HepG2 (cell line): ENCODE results near the gene TXNDC2. TPM values are rescaled to one million over a fixed set of nuclear protein-coding genes. Genes with fewer than 3 reads are reported as not detected.

Experiments
- ARNT2 ChIP-seq: sonication (generic); formaldehyde crosslinking; IDR thresholded peaks from 2 replicates; pipeline ENCODE4 v1.8.0; 2022; ENCODE audit warnings: mild to moderate bottlenecking, low read depth, missing genetic modification reagents, moderate library complexity
- ATF7 ChIP-seq, 2 experiments: fragments of 450-650 bp in 1 of 2; sonication (generic) in 1 of 2; formaldehyde crosslinking in 1 of 2; IDR thresholded peaks; 2 replicates each; pipeline versions ENCODE4 v1.4.0 to v1.6.1; 2016 to 2020; ENCODE audit warnings: antibody characterized with exemption in 1 of 2, mild to moderate bottlenecking in 1 of 2, missing genetic modification reagents in 1 of 2
- BCL6 ChIP-seq: IDR thresholded peaks from 2 replicates; pipeline ENCODE4 v1.6.1; 2016; ENCODE audit warnings: missing genetic modification reagents, missing compliant biosample characterization
- CHD2 ChIP-seq: IDR thresholded peaks from 2 replicates; pipeline ENCODE4 v1.6.1; 2011; ENCODE audit warnings: low read depth, low read length, improper control_type of control experiment
- ERF ChIP-seq: IDR thresholded peaks from 2 replicates; pipeline ENCODE4 v1.6.1; 2018; ENCODE audit warnings: missing biosample characterization, missing genetic modification reagents
- HES4 ChIP-seq: sonication (generic); formaldehyde crosslinking; IDR thresholded peaks from 2 replicates; pipeline ENCODE4 v1.9.0; 2021; ENCODE audit warnings: mild to moderate bottlenecking, missing genetic modification reagents, borderline replicate concordance
- IRX3 ChIP-seq: sonication (generic); formaldehyde crosslinking; IDR thresholded peaks from 2 replicates; pipeline ENCODE4 v1.8.1; 2023; ENCODE audit warnings: mild to moderate bottlenecking, low read depth, missing genetic modification reagents, borderline replicate concordance
- NR2F6 ChIP-seq, 2 experiments: IDR thresholded peaks; 2 replicates each; pipeline ENCODE4 v1.6.1; 2016; ENCODE audit warnings: antibody characterized with exemption in 1 of 2, mild to moderate bottlenecking in 1 of 2
- RARA ChIP-seq: IDR thresholded peaks from 2 replicates; pipeline ENCODE4 v1.6.1; 2016; ENCODE audit warnings: missing genetic modification reagents, missing compliant biosample characterization
- SOX6 ChIP-seq, 2 experiments: fragments of 450-650 bp in 1 of 2; sonication (generic) in 1 of 2; formaldehyde crosslinking in 1 of 2; IDR thresholded peaks; 2 replicates each; pipeline versions ENCODE4 v1.4.0 to v1.6.1; 2017 to 2020; ENCODE audit warnings: antibody characterized with exemption in 1 of 2, mild to moderate bottlenecking in 1 of 2, missing genetic modification reagents in 1 of 2
- ZFP36L1 ChIP-seq: sonication (generic); formaldehyde crosslinking; IDR thresholded peaks from 2 replicates; pipeline ENCODE4 v1.8.0; 2022; ENCODE audit warnings: mild to moderate bottlenecking, missing genetic modification reagents, moderate library complexity
- polyA plus RNA-seq, 8 experiments: library from polyadenylated mRNA; depleted of rRNA in 3 of 8; stranded (reverse) in 7 of 8; unstranded in 1 of 8; fragments of >200 nt; fragmentation: Illumina TruSeq in 4 of 8; extraction: Trizol in 4 of 8; gene quantifications; 2 replicates each; pipeline versions ENCODE4 v1.2.1 to v1.2.3, GENCODE V29; 2011 to 2016; ENCODE audit warnings: low read depth in 4 of 8, missing spikeins in 1 of 8, mixed read lengths in 1 of 8; ENCODE audit not compliant: insufficient read depth in 1 of 8
- total RNA-seq, 5 experiments: library from RNA; depleted of rRNA; stranded (reverse); fragments of >200 nt; fragmentation: Illumina TruSeq; extraction: Trizol; gene quantifications; 2 replicates each; pipeline ENCODE4 v1.2.3, GENCODE V29; 2016; ENCODE audit warnings: low read depth in 1 of 5
- TF ChIP-seq, protein P1 (sequence below): sonication (generic); formaldehyde crosslinking; IDR thresholded peaks from 2 replicates; pipeline ENCODE4 v1.5.1; 2020; ENCODE audit warnings: mild to moderate bottlenecking, missing genetic modification reagents, borderline replicate concordance
- TF ChIP-seq, protein P2 (sequence below): sonication (generic); formaldehyde crosslinking; IDR thresholded peaks from 2 replicates; pipeline ENCODE4 v1.9.0; 2021; ENCODE audit warnings: missing genetic modification reagents, borderline replicate concordance
- TF ChIP-seq, protein P3 (sequence below): sonication (generic); formaldehyde crosslinking; IDR thresholded peaks from 2 replicates; pipeline ENCODE4 v1.4.0; 2020; ENCODE audit warnings: missing genetic modification reagents, borderline replicate concordance
- TF ChIP-seq, protein P4 (sequence below): sonication (generic); formaldehyde crosslinking; IDR thresholded peaks from 2 replicates; pipeline ENCODE4 v1.8.0; 2022; ENCODE audit warnings: mild to moderate bottlenecking, missing genetic modification reagents; ENCODE audit not compliant: insufficient replicate concordance

Gene TXNDC2
- total and polyA plus RNA-seq, 2 of the 13 experiments (the other 11 are each of a cell fraction or from before 2014, with no cell fraction given), result not detected

DNA sequence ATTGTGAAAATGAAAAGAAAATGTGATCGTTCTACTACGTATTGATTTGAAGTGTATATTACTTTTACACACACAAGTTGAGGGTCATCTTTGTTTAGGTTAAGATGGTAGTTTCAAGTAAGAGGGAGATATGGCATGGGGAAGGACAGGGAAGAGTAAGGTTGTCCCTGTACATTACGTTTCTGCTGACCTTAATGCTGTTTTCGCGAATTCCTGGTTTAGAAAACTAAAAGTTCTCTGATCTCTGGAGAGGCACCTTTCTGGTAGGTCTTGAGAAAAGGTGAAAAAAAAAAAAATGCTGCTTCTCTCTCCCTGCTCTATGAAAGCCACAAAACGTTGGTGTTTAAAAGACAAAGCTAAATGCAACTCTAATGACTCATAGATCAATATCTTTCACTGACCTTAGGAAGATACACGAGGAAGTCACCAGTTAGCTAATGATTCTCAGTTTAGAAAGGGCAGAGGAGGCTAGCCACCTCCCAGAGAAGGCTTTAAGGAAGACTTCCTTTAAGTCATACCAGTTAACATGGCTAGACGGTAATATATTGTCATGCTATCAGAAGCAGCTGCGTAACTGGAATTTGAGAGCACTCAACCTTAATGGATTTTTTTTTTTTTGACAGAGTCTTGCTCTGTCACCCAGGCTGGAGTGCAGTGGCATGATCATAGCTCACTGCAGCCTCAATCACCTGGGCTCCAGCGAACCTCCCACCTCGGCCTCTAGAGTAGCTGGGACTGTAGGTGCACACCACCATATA, 13.2 kb downstream of the TXNDC2 start (continued):
- TF ChIP-seq NR2F6 (IDR thresholded peaks at IDR 0.05) (peak; percentile 67), NR2F6 (CRISPR knock-in tag; IDR thresholded peaks at IDR 0.05) (peak; percentile 68; the same call in 1 of the 2 replicates), ATF7 (IDR thresholded peaks at IDR 0.05) (no peak), ATF7 (CRISPR knock-in tag; IDR thresholded peaks at IDR 0.05) (no peak), CHD2 (no peak), RARA (CRISPR knock-in tag) (peak; percentile 65), SOX6 (IDR thresholded peaks at IDR 0.05) (no peak), SOX6 (CRISPR knock-in tag; IDR thresholded peaks at IDR 0.05) (peak; percentile 60; the same call in 1 of the 2 replicates), BCL6 (0 out of 2 replicates have a peak, but pooled peaks have one; percentile 11), IRX3 (CRISPR knock-in tag) (no peak), HES4 (CRISPR knock-in tag) (no peak), ERF (CRISPR knock-in tag) (0 out of 2 replicates have a peak, but pooled peaks have one; percentile 40), ARNT2 (CRISPR knock-in tag) (no peak), ZFP36L1 (no peak)
- TF ChIP-seq, protein P1, sequence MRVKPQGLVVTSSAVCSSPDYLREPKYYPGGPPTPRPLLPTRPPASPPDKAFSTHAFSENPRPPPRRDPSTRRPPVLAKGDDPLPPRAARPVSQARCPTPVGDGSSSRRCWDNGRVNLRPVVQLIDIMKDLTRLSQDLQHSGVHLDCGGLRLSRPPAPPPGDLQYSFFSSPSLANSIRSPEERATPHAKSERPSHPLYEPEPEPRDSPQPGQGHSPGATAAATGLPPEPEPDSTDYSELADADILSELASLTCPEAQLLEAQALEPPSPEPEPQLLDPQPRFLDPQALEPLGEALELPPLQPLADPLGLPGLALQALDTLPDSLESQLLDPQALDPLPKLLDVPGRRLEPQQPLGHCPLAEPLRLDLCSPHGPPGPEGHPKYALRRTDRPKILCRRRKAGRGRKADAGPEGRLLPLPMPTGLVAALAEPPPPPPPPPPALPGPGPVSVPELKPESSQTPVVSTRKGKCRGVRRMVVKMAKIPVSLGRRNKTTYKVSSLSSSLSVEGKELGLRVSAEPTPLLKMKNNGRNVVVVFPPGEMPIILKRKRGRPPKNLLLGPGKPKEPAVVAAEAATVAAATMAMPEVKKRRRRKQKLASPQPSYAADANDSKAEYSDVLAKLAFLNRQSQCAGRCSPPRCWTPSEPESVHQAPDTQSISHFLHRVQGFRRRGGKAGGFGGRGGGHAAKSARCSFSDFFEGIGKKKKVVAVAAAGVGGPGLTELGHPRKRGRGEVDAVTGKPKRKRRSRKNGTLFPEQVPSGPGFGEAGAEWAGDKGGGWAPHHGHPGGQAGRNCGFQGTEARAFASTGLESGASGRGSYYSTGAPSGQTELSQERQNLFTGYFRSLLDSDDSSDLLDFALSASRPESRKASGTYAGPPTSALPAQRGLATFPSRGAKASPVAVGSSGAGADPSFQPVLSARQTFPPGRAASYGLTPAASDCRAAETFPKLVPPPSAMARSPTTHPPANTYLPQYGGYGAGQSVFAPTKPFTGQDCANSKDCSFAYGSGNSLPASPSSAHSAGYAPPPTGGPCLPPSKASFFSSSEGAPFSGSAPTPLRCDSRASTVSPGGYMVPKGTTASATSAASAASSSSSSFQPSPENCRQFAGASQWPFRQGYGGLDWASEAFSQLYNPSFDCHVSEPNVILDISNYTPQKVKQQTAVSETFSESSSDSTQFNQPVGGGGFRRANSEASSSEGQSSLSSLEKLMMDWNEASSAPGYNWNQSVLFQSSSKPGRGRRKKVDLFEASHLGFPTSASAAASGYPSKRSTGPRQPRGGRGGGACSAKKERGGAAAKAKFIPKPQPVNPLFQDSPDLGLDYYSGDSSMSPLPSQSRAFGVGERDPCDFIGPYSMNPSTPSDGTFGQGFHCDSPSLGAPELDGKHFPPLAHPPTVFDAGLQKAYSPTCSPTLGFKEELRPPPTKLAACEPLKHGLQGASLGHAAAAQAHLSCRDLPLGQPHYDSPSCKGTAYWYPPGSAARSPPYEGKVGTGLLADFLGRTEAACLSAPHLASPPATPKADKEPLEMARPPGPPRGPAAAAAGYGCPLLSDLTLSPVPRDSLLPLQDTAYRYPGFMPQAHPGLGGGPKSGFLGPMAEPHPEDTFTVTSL (CRISPR knock-in tag), result peak; percentile 61; the same call in 1 of the 2 replicates
- TF ChIP-seq, protein P2, sequence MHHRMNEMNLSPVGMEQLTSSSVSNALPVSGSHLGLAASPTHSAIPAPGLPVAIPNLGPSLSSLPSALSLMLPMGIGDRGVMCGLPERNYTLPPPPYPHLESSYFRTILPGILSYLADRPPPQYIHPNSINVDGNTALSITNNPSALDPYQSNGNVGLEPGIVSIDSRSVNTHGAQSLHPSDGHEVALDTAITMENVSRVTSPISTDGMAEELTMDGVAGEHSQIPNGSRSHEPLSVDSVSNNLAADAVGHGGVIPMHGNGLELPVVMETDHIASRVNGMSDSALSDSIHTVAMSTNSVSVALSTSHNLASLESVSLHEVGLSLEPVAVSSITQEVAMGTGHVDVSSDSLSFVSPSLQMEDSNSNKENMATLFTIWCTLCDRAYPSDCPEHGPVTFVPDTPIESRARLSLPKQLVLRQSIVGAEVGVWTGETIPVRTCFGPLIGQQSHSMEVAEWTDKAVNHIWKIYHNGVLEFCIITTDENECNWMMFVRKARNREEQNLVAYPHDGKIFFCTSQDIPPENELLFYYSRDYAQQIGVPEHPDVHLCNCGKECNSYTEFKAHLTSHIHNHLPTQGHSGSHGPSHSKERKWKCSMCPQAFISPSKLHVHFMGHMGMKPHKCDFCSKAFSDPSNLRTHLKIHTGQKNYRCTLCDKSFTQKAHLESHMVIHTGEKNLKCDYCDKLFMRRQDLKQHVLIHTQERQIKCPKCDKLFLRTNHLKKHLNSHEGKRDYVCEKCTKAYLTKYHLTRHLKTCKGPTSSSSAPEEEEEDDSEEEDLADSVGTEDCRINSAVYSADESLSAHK (CRISPR knock-in tag), result no peak
- TF ChIP-seq, protein P3, sequence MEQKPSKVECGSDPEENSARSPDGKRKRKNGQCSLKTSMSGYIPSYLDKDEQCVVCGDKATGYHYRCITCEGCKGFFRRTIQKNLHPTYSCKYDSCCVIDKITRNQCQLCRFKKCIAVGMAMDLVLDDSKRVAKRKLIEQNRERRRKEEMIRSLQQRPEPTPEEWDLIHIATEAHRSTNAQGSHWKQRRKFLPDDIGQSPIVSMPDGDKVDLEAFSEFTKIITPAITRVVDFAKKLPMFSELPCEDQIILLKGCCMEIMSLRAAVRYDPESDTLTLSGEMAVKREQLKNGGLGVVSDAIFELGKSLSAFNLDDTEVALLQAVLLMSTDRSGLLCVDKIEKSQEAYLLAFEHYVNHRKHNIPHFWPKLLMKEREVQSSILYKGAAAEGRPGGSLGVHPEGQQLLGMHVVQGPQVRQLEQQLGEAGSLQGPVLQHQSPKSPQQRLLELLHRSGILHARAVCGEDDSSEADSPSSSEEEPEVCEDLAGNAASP (CRISPR knock-in tag), result peak; percentile 45; the same call in 1 of the 2 replicates
- TF ChIP-seq, protein P4, sequence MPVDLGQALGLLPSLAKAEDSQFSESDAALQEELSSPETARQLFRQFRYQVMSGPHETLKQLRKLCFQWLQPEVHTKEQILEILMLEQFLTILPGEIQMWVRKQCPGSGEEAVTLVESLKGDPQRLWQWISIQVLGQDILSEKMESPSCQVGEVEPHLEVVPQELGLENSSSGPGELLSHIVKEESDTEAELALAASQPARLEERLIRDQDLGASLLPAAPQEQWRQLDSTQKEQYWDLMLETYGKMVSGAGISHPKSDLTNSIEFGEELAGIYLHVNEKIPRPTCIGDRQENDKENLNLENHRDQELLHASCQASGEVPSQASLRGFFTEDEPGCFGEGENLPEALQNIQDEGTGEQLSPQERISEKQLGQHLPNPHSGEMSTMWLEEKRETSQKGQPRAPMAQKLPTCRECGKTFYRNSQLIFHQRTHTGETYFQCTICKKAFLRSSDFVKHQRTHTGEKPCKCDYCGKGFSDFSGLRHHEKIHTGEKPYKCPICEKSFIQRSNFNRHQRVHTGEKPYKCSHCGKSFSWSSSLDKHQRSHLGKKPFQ, result no peak
